GM12878 (cell line): ENCODE data around the gene SEPSECS. TPM values are rescaled to one million over a fixed set of nuclear protein-coding genes. Genes with fewer than 3 reads are reported as not detected.

ENCODE experiments used
- ATAC-seq: fragments of 200-7000 bp; cut with Tn5 transposase; 3 replicates; pipeline ENCODE4 v1.9.1; 2020; ENCODE audit warnings: mild to moderate bottlenecking, moderate library complexity
- BruUV-seq: library from RNA; stranded (reverse); fragments of 400-500 nt; replicated peaks from 2 replicates; lab custom pipeline; 2021; lab: Mats Ljungman, UMichigan
- CTCF ChIA-PET: fragments of 300-600 bp; sonication (Branson Sonifier 250); formaldehyde crosslinking; extraction: SDS; loops from one replicate; lab custom pipeline; 2021; ENCODE audit warnings: inconsistent platforms; lab: Yijun Ruan, JAX
- POLR2A ChIA-PET: fragments of 350-600 bp; formaldehyde crosslinking; extraction: SDS; loops from one replicate; lab custom pipeline; 2021; ENCODE audit warnings: inconsistent platforms; lab: Charles Lee
- RAD21 ChIA-PET: fragments of 300-600 bp; sonication (Branson Sonifier 250); formaldehyde crosslinking; loops from one replicate; lab custom pipeline; 2023; ENCODE audit warnings: antibody characterized with exemption; ENCODE audit not compliant: unreplicated experiment; lab: Charles Lee
- SMC1A ChIA-PET: fragments of 300-600 bp; sonication (Branson Sonifier 250); formaldehyde crosslinking; loops from one replicate; lab custom pipeline; 2023; ENCODE audit not compliant: unreplicated experiment, uncharacterized antibody; lab: Charles Lee
- DNase-seq: peaks from one replicate; pipeline ENCODE4 v3.0.0-alpha.2; 2011; ENCODE audit warnings: low read depth, low spot score
- FAIRE-seq: peaks from 3 replicates; lab custom pipeline; 2011; peaks lifted over from hg19 to GRCh38; lab: Jason Lieb, UNC
- H2AFZ ChIP-seq: 2 replicates; pipeline ENCODE4 v1.6.0; 2011; ENCODE audit warnings: low read depth, low read length, control low read depth; ENCODE audit not compliant: control insufficient read depth
- H3K27ac ChIP-seq: 2 replicates; pipeline ENCODE4 v1.5.1; 2011; ENCODE audit warnings: control low read depth; ENCODE audit not compliant: control insufficient read depth, insufficient read depth
- H3K27me3 ChIP-seq, 2 experiments: replicated peaks in 1 of 2; 2 replicates each; pipeline versions ENCODE4 v1.6.0 to v1.6.1; 2011; ENCODE audit warnings: low read length in 1 of 2; ENCODE audit not compliant: control insufficient read depth in 2 of 2, insufficient read depth in 2 of 2
- H3K36me3 ChIP-seq, 2 experiments: 2 replicates each; pipeline ENCODE4 v1.5.1; 2011; ENCODE audit warnings: low read length in 1 of 2; ENCODE audit not compliant: control insufficient read depth in 2 of 2, insufficient read depth in 2 of 2
- H3K4me1 ChIP-seq: 2 replicates; pipeline ENCODE4 v1.6.1; 2011; ENCODE audit warnings: mild to moderate bottlenecking, low read length, moderate library complexity, mixed read lengths; ENCODE audit not compliant: control insufficient read depth, insufficient read depth
- H3K4me2 ChIP-seq: 2 replicates; pipeline ENCODE4 v1.6.0; 2011; ENCODE audit warnings: control low read depth; ENCODE audit not compliant: control insufficient read depth, insufficient read depth
- H3K4me3 ChIP-seq: fragments of 200-600 bp; sonication (generic); 2 replicates; pipeline ENCODE4 v1.5.1; 2016
- H3K79me2 ChIP-seq: 2 replicates; pipeline ENCODE4 v1.6.0; 2011; ENCODE audit warnings: low read length; ENCODE audit not compliant: control insufficient read depth, insufficient read depth
- H3K9ac ChIP-seq: 2 replicates; pipeline ENCODE4 v1.8.0; 2011; ENCODE audit warnings: low read length, control low read depth, mixed read lengths; ENCODE audit not compliant: control insufficient read depth, insufficient read depth
- H3K9me3 ChIP-seq: replicated peaks from 3 replicates; pipeline ENCODE4 v1.5.1; 2011; ENCODE audit warnings: mild to moderate bottlenecking, low read length; ENCODE audit not compliant: control insufficient read depth, insufficient read depth
- H4K20me1 ChIP-seq: 2 replicates; pipeline ENCODE4 v1.6.0; 2011; ENCODE audit not compliant: control insufficient read depth, insufficient read depth
- ATF3 ChIP-seq: IDR thresholded peaks from 2 replicates; pipeline ENCODE4 v1.6.1; 2011; ENCODE audit warnings: low read depth, mild to moderate bottlenecking, low read length, moderate library complexity, borderline replicate concordance; ENCODE audit errors: extremely low read depth
- DPF2 ChIP-seq: fragments of 450-650 bp; IDR thresholded peaks from 2 replicates; pipeline ENCODE4 v1.6.1; 2017; ENCODE audit warnings: mild to moderate bottlenecking
- FOXM1 ChIP-seq: IDR thresholded peaks from 2 replicates; pipeline ENCODE4 v1.6.1; 2012; ENCODE audit warnings: low read depth, mild to moderate bottlenecking, inconsistent platforms, low read length, moderate library complexity
- HDAC2 ChIP-seq: fragments of 200-600 bp; sonication (generic); IDR thresholded peaks from 2 replicates; pipeline ENCODE4 v1.6.1; 2017
- NR2C2 ChIP-seq: IDR thresholded peaks from 2 replicates; pipeline ENCODE4 v1.6.1; 2011; ENCODE audit warnings: borderline replicate concordance, low read depth; ENCODE audit not compliant: control insufficient read depth, insufficient read length
- PML ChIP-seq: IDR thresholded peaks from 2 replicates; pipeline ENCODE4 v1.6.1; 2012; ENCODE audit warnings: low read length, inconsistent platforms
- STAT3 ChIP-seq: IDR thresholded peaks from 2 replicates; pipeline ENCODE4 v1.6.1; 2011; ENCODE audit warnings: low read depth, low read length, improper control_type of control experiment
- USF1 ChIP-seq: IDR thresholded peaks from 2 replicates; pipeline ENCODE4 v1.6.1; 2011; ENCODE audit warnings: borderline replicate concordance, low read depth, mild to moderate bottlenecking, moderate library complexity, mixed read lengths, low read length; ENCODE audit not compliant: insufficient read depth; ENCODE audit errors: extremely low read length
- ZNF24 ChIP-seq: fragments of 450-650 bp; IDR thresholded peaks from 2 replicates; pipeline ENCODE4 v1.6.1; 2017; ENCODE audit warnings: antibody characterized with exemption, mild to moderate bottlenecking
- ZNF384 ChIP-seq: IDR thresholded peaks from 2 replicates; pipeline ENCODE4 v1.6.1; 2012; ENCODE audit warnings: low read depth, mild to moderate bottlenecking, low read length, improper control_type of control experiment, borderline replicate concordance
- ZSCAN29 ChIP-seq: fragments of 450-650 bp; IDR thresholded peaks from 2 replicates; pipeline ENCODE4 v1.6.1; 2017; ENCODE audit warnings: mild to moderate bottlenecking, moderate library complexity
- WGBS: methylation state at CpG from one replicate; pipeline ENCODE4 v1.1.6; 2016; ENCODE audit warnings: low lambda C conversion rate; ENCODE audit not compliant: insufficient replicate concordance, insufficient coverage; ENCODE audit errors: missing lambda C conversion rate; 5-methylcytosine and 5-hydroxymethylcytosine counted together
- in situ Hi-C: fragments of 300-500 bp; cut with MboI; formaldehyde crosslinking; loops from 9 replicates; pipeline ENCODE4 v1.14.3; 2018; ENCODE audit warnings: mixed read lengths
- intact Hi-C: fragments of 100-400 bp; cut with micrococcal nuclease; formaldehyde crosslinking; loops from one replicate; pipeline ENCODE4 v1.14.2; 2022; ENCODE audit not compliant: unreplicated experiment
- polyA plus RNA-seq, 11 experiments: library from polyadenylated mRNA; depleted of rRNA in 4 of 11; unstranded in 6 of 11; stranded (reverse) in 5 of 11; fragments of >200 nt; fragmentation: Nextera tagmentation in 4 of 11; fragmentation: Illumina TruSeq in 1 of 11; extraction: Ambion mirVana in 4 of 11; extraction: Trizol in 1 of 11; gene quantifications; 1 replicate in 1 of 11; 2 replicates in 10 of 11; pipeline versions ENCODE4 v1.2.1 to v1.2.3, GENCODE V29; 2011 to 2016; ENCODE audit warnings: inconsistent platforms in 2 of 11, missing spikeins in 2 of 11, low read depth in 1 of 11
- total RNA-seq, 4 experiments: library from RNA; depleted of rRNA in 3 of 4; stranded (reverse); fragments of >200 nt in 3 of 4; fragmentation: Illumina TruSeq in 1 of 4; extraction: Trizol in 1 of 4; gene quantifications; 2 replicates each; pipeline versions ENCODE4 v1.2.1 to v1.2.3, GENCODE V29; 2013 to 2021
- TF ChIP-seq, protein P1 (sequence below): fragments of 450-650 bp; conservative IDR thresholded peaks from 2 replicates; pipeline ENCODE4 v1.6.1; 2017; ENCODE audit warnings: mild to moderate bottlenecking, moderate library complexity

The SEPSECS gene
- total and polyA plus RNA-seq, 10 of the 15 experiments (the other 5 are each of a cell fraction or from before 2014, with no cell fraction given): 2.8 to 15.8 (median 7.2) TPM

- H4K20me1 ChIP-seq: no peaks in the 10 kb centered on the region
- 95% methylated on average over 2 of the region's 2 CpGs for WGBS
- H3K4me1 ChIP-seq: no peaks in the 10 kb centered on the region
- no peak overlapping the region for H3K9ac ChIP-seq
- in situ Hi-C loops (no loop called here), intact Hi-C loops (no loop called here)
- H3K79me2 ChIP-seq: no peaks in the 10 kb centered on the region
- no peak overlapping the region for H3K4me3 ChIP-seq
- no peaks in the 10 kb centered on the region for H3K27me3 ChIP-seq
- H3K36me3 ChIP-seq: peaks cover 0 to 2% of the 10 kb centered on the region in 2 experiments; a peak in 2 of 4 replicates
- no peak for FAIRE-seq
- DNase-seq: no peak
- no peak for ATAC-seq
- ChIA-PET CTCF (interaction anchor here (0.9 to 4.1 kb wide), 5 partner anchors 10 to 28 kb away, joined by 3 to 36 read pairs (median 4); partner anchors contain the start of gene SEPSECS), RAD21 (interaction anchor here (1.0 kb wide), 1 partner anchor 13 kb away, joined by 3 read pairs; no protein-coding TSS in a partner anchor), SMC1A (interaction anchor here (1.0 to 2.0 kb wide), 6 partner anchors 13 to 547 kb away, joined by 3 to 8 read pairs (median 4); partner anchors contain the start of gene DHX15), POLR2A (interaction anchor here (0.6 kb wide), 1 partner anchor 17 kb away, joined by 3 read pairs; no protein-coding TSS in a partner anchor)
- H3K9me3 ChIP-seq: no peaks in the 10 kb centered on the region
- H3K4me2 ChIP-seq: no peak overlapping the region
- no peak overlapping the region for H3K27ac ChIP-seq
- TF ChIP-seq FOXM1: no peak
- TF ChIP-seq ZSCAN29: no peak
- no peak for TF ChIP-seq DPF2
- BruUV-seq: no TSS peak
- H2AFZ ChIP-seq: no peak overlapping the region
Observed at GRCh38 chr4:25131381-25131780, 28.9 kb downstream of the SEPSECS start.

GRCh38 chr4:25129917-25130316 lies 30.3 kb downstream of the SEPSECS start:
- ChIA-PET RAD21 (no interaction called here), SMC1A (no interaction called here), CTCF (interaction anchor here (1.1 to 4.1 kb wide), 2 partner anchors 15 to 18 kb away, joined by 3 to 36 read pairs; no protein-coding TSS in a partner anchor), POLR2A (no interaction called here)
- TF ChIP-seq, protein P1, sequence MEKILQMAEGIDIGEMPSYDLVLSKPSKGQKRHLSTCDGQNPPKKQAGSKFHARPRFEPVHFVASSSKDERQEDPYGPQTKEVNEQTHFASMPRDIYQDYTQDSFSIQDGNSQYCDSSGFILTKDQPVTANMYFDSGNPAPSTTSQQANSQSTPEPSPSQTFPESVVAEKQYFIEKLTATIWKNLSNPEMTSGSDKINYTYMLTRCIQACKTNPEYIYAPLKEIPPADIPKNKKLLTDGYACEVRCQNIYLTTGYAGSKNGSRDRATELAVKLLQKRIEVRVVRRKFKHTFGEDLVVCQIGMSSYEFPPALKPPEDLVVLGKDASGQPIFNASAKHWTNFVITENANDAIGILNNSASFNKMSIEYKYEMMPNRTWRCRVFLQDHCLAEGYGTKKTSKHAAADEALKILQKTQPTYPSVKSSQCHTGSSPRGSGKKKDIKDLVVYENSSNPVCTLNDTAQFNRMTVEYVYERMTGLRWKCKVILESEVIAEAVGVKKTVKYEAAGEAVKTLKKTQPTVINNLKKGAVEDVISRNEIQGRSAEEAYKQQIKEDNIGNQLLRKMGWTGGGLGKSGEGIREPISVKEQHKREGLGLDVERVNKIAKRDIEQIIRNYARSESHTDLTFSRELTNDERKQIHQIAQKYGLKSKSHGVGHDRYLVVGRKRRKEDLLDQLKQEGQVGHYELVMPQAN: no peak
- TF ChIP-seq HDAC2 (no peak), ATF3 (no peak), USF1 (no peak), PML (no peak), ZNF384 (no peak), ZNF24 (no peak), STAT3 (no peak), NR2C2 (no peak)
- DNase-seq (no peak), ATAC-seq (no peak), FAIRE-seq (no peak)
- Histone ChIP-seq H3K27me3 (no peaks in the 10 kb centered on the region), H3K79me2 (no peaks in the 10 kb centered on the region), H3K4me1 (no peaks in the 10 kb centered on the region), H3K9me3 (no peaks in the 10 kb centered on the region), H3K36me3 (peaks cover 0 to 7% of the 10 kb centered on the region in 2 experiments; a peak in 3 of 4 replicates), H2AFZ (no peak overlapping the region), H3K4me2 (no peak overlapping the region), H4K20me1 (no peaks in the 10 kb centered on the region), H3K27ac (no peak overlapping the region), H3K9ac (no peak overlapping the region), H3K4me3 (no peak overlapping the region)
- BruUV-seq: no TSS peak
- 100% methylated on average over 1 of the region's 1 CpG for WGBS
- in situ Hi-C loops: no loop called here
- intact Hi-C loops: no loop called here
